Tibial artery (tissue), 4 donors: Measurements from ENCODE around the gene TRDMT1.
A peak's percentile ranks its signal among the peaks of the same experiment; 100 is the strongest.

Source experiments
- DNase-seq, 2 donors: peaks; one replicate each; pipeline ENCODE4 v3.0.0-alpha.2; 2019
- H3K27ac ChIP-seq, 2 donors: fragments of 200-600 bp; sonication (generic) in 1 of 2; 1 replicate in 1 of 2; 2 replicates in 1 of 2; pipeline ENCODE4 v1.5.1; 2018 to 2019; ENCODE audit warnings: mild to moderate bottlenecking in 1 of 2
- H3K27me3 ChIP-seq, 2 donors: fragments of 200-600 bp; sonication (generic) in 1 of 2; one replicate each; pipeline versions ENCODE4 v1.5.1 to v1.6.0; 2016 to 2019
- H3K36me3 ChIP-seq, 3 donors: fragments of 200-600 bp; sonication (generic) in 2 of 3; one replicate each; pipeline ENCODE4 v1.5.1; 2016 to 2019; ENCODE audit warnings: mild to moderate bottlenecking in 2 of 3
- H3K4me1 ChIP-seq, 4 donors: fragments of 200-600 bp; sonication (generic) in 2 of 4; 1 replicate in 3 of 4; 2 replicates in 1 of 4; pipeline ENCODE4 v1.5.1; 2016 to 2019
- H3K4me3 ChIP-seq, 2 donors: fragments of 200-600 bp; sonication (generic) in 1 of 2; 1 replicate in 1 of 2; 2 replicates in 1 of 2; pipeline ENCODE4 v1.5.1; 2018 to 2019; ENCODE audit warnings: mild to moderate bottlenecking in 2 of 2
- H3K9me3 ChIP-seq, 3 donors: fragments of 200-600 bp; sonication (generic) in 1 of 3; one replicate each; pipeline ENCODE4 v1.5.1; 2016 to 2019
- intact Hi-C: fragments of 100-400 bp; cut with DNase I; formaldehyde crosslinking; loops from one replicate; pipeline ENCODE4 v1.15.0; 2023; ENCODE audit warnings: low total_unique reads
- TF ChIP-seq, protein P1 (sequence below), 2 experiments: fragments of 200-600 bp in 1 of 2; fragments of 450-650 bp in 1 of 2; IDR thresholded peaks; one replicate each; pipeline ENCODE4 v1.5.1; 2017 to 2019; ENCODE audit warnings: antibody characterized with exemption in 2 of 2, mild to moderate bottlenecking in 1 of 2, moderate library complexity in 1 of 2

Gene TRDMT1

DNA sequence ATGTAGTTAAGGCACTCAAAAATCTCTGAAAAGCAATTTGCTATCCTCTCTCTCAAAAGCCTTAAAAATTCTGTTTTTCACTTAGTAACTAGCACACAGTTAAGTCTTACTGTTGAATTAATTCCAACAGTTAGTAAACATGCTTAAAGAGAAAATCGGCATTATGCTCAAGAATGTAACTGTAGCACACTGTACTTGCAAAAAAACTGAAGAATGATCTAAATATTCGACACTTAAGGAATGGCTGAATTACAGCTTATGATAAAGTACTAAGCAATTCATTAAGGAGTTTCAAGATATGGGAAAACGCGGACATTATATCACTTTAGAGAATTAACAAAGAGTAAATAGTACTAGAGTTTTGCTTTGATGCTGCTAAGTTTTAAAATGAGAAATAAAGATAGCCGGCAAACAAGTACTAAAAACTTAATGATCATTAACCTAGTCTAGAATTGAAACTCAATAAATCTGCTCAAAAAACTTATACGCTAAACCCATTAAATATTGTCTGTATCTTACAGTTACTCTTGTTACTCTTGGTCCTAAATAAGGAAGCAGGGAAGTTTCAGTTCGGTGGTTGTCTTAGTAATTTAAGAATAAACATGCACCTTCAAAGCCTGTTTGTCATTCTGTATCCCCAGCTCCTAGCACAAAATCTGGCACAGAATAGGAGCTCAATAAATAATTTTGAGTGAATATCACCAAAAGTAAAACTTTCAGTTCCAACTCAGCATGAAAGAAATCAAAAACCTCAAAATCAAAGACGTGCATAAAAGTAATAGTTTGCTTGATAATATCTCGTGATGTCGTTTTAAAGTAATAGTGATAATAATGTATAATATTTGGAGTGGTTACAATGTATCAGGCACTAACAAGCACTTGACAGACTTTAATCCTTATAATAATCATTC is 1.2 kb downstream of the TRDMT1 start:
- peaks cover 0 to 34% (median 16%) of the 10 kb centered on the region in 4 donors for H3K4me1 ChIP-seq
- no peak for DNase-seq
- no peaks in the 10 kb centered on the region for H3K27me3 ChIP-seq
- intact Hi-C loops, result no loop called here
- H3K4me3 ChIP-seq, result peak overlapping the region; percentile 66 to 83
- TF ChIP-seq, protein P1, sequence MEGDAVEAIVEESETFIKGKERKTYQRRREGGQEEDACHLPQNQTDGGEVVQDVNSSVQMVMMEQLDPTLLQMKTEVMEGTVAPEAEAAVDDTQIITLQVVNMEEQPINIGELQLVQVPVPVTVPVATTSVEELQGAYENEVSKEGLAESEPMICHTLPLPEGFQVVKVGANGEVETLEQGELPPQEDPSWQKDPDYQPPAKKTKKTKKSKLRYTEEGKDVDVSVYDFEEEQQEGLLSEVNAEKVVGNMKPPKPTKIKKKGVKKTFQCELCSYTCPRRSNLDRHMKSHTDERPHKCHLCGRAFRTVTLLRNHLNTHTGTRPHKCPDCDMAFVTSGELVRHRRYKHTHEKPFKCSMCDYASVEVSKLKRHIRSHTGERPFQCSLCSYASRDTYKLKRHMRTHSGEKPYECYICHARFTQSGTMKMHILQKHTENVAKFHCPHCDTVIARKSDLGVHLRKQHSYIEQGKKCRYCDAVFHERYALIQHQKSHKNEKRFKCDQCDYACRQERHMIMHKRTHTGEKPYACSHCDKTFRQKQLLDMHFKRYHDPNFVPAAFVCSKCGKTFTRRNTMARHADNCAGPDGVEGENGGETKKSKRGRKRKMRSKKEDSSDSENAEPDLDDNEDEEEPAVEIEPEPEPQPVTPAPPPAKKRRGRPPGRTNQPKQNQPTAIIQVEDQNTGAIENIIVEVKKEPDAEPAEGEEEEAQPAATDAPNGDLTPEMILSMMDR (IDR thresholded peaks at IDR 0.05), result no peak
- no peaks in the 10 kb centered on the region for H3K9me3 ChIP-seq
- H3K27ac ChIP-seq, result peak overlapping the region; percentile 91 to 96
- H3K36me3 ChIP-seq, result no peaks in the 10 kb centered on the region

DNA sequence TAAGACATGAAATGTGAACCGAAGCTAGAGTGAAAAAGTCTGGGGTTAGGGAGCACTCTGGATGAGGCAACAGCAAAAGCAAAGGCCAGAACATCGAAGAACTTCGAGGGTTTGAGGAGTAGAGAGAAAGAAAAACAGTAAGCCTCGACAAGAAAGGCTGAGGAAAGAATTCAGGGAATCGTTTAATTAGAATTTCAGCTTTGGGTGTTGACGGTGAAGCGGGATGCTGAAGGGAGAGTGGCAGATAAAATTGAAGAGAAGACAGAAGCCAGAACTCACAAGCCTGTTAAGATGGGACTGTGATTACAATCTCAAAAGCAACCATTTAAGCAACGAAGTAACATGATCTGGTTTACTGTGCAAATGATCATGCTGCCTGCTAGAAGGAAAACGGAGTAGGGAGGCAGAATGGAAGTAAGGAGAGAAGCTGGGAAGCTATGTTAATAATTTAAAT is 2.1 kb downstream of the TRDMT1 start:
- H3K4me1 ChIP-seq, result peaks cover 0 to 34% (median 16%) of the 10 kb centered on the region in 4 donors
- no peaks in the 10 kb centered on the region for H3K9me3 ChIP-seq
- no peaks in the 10 kb centered on the region for H3K27me3 ChIP-seq
- peak overlapping the region; percentile 91 to 96 for H3K27ac ChIP-seq
- H3K36me3 ChIP-seq, result no peaks in the 10 kb centered on the region
- TF ChIP-seq, protein P1 (IDR thresholded peaks at IDR 0.05), result no peak
- peak overlapping the region; percentile 66 to 83 for H3K4me3 ChIP-seq
- no peak for DNase-seq
- intact Hi-C loops, result no loop called here

DNA sequence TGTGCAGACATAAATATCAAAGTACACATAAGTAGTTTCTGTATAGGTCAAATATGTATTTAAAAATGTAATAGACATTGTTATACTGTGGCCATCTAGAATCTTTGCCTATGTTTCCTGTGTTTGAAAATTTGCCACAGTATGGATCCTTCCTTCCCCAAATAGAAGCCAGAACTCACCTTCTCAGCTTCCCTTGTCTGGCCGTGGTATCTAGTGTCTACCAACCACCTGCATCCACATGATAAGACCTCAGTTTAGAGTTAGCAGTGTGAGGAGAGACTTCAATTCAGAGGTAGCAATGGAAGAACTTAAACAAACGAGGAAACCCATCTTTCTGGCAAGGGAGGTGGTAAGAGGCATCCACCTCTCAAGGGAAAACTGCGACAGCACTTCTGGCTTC is 4.9 kb downstream of the TRDMT1 start:
- H3K9me3 ChIP-seq, result no peaks in the 10 kb centered on the region
- TF ChIP-seq, protein P1 (IDR thresholded peaks at IDR 0.05), result no peak
- intact Hi-C loops, result no loop called here
- no peaks in the 10 kb centered on the region for H3K36me3 ChIP-seq
- no peaks in the 10 kb centered on the region for H3K27me3 ChIP-seq
- H3K27ac ChIP-seq, result peak overlapping the region; percentile 44 to 51
- H3K4me1 ChIP-seq, result peaks cover 0 to 29% (median 10%) of the 10 kb centered on the region in 4 donors
- H3K4me3 ChIP-seq, result no peak overlapping the region
- no peak for DNase-seq

DNA sequence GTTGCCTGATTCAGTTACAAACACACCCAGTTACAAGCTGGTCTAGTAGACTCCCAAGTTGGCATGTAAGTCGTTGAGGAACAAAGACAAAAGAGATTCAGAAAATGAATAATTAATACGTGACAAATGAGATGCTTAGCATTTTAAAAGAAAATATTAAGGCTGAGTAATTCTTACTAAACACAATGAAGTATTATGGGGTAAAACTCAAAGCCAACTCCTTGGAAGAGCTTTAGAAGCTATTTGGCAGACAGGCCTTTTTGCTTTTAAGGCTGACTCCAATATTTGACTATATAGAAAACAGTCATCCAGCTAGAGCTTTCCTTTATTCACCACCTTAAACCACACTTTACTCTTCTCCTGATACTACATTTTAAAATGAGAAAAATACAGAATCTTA is 5.4 kb downstream of the TRDMT1 start:
- H3K27me3 ChIP-seq, result no peaks in the 10 kb centered on the region
- TF ChIP-seq, protein P1 (IDR thresholded peaks at IDR 0.05), result no peak
- H3K4me1 ChIP-seq, result peaks cover 0 to 34% (median 12%) of the 10 kb centered on the region in 4 donors
- H3K27ac ChIP-seq, result peak overlapping the region; percentile 44 to 51
- no peaks in the 10 kb centered on the region for H3K9me3 ChIP-seq
- no peak for DNase-seq
- no peaks in the 10 kb centered on the region for H3K36me3 ChIP-seq
- intact Hi-C loops, result no loop called here
- H3K4me3 ChIP-seq, result no peak overlapping the region

DNA sequence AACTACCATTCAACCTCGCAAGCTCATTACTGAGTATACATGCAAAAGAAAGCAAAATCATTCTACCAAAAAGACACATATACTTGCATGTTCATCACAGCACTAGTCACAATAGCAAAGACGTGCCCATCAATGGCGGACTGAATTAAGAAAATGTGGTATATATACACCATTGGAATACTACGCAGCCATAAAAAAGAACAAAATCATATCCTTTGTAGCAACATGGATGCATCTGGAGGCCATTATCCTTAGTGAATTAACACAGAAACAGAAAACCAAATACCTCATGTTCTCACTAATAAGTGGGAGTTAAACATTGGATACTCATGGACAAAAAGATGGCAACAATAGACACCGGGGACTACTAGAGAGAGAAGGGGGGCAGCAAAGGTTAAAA is 6.4 kb downstream of the TRDMT1 start:
- no peak for DNase-seq
- H3K36me3 ChIP-seq, result no peaks in the 10 kb centered on the region
- H3K27ac ChIP-seq, result peak overlapping the region in 1 of 2 donors; percentile 44
- no peaks in the 10 kb centered on the region for H3K9me3 ChIP-seq
- no peak overlapping the region for H3K4me3 ChIP-seq
- intact Hi-C loops, result no loop called here
- H3K27me3 ChIP-seq, result no peaks in the 10 kb centered on the region
- H3K4me1 ChIP-seq, result peaks cover 0 to 40% (median 15%) of the 10 kb centered on the region in 4 donors
- TF ChIP-seq, protein P1 (IDR thresholded peaks at IDR 0.05), result no peak
